ENCODE results near the gene OPTC. TPM values are rescaled to one million over a fixed set of nuclear protein-coding genes. Genes with fewer than 3 reads are reported as not detected.

Gene OPTC
- total and polyA plus RNA-seq, 2 of the 13 experiments (the other 11 are each of a cell fraction or from before 2014, with no cell fraction given), result not detected

DNA sequence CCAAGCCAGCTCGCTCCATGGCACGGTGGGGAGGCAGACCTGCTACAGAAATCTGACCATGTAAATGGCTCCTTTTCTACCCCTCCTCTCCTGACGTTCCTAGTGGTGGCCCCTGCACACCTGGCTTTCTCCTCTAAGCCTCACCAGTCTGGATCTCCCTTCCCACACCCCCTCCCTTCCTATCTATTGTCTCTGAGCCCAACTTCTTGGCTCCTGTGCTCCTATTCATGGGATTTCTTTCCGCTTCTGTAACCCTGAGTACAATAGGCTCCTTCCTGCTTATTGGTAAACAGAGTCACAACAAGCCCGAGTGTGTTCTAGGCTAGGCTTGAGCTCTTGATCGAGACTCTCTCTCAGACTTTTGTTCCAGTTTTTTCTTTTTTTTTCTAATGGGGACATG is 17.6 kb downstream of the OPTC start:
- in situ Hi-C loops (cut with HindIII; ENCODE audit: extremely low pct_ligation_motif_present, low pct_unique_long_range_greater_than_20kb), result no loop called here
- Histone ChIP-seq H3K36me3 (replicated peaks in 1 of 2; ENCODE audit: control insufficient read depth in 1 of 2, insufficient read depth in 2 of 2, low read length in 2 of 2) (no peaks in the 10 kb centered on the region), H3K27me3 (ENCODE audit: control insufficient read depth in 1 of 2, insufficient read depth in 2 of 2, low read length in 2 of 2) (peaks cover 2 to 28% of the 10 kb centered on the region in 2 experiments; a peak in 4 of 5 replicates), H3K4me3 (replicated peaks in 1 of 3; ENCODE audit: insufficient read depth in 1 of 3, low read depth in 2 of 3, low read length in 3 of 3) (no peak overlapping the region), H3K79me2 (ENCODE audit: insufficient read depth, low read length) (no peaks in the 10 kb centered on the region), H3K27ac (ENCODE audit: extremely low read length, insufficient read depth, low read length) (no peak overlapping the region), H3K4me1 (ENCODE audit: insufficient read depth, low read length) (peaks cover 13% of the 10 kb centered on the region), H4K20me1 (ENCODE audit: insufficient read depth, low read length) (peaks cover 2% of the 10 kb centered on the region; the same call in 1 of the 2 replicates), H3K4me2 (ENCODE audit: low read depth, low read length) (no peak overlapping the region), H2AFZ (ENCODE audit: low read length) (no peak overlapping the region), H3K9me3 (ENCODE audit: low read length) (no peaks in the 10 kb centered on the region), H3K9ac (ENCODE audit: insufficient read depth, low read depth, low read length) (no peak overlapping the region)
- 17% methylated on average over 6 of the region's 6 CpGs for WGBS (ENCODE audit: low lambda C conversion rate)
- no peak for ATAC-seq
- ChIA-PET CTCF (ENCODE audit: low intra/inter-chr PET ratio, low total read pairs) (no interaction called here), POLR2A (no interaction called here)
- no peak for FAIRE-seq
- no TSS peak for BruUV-seq (replicated peaks)
- intact Hi-C loops (cut with micrococcal nuclease; ENCODE audit: unreplicated experiment), result no loop called here
- no peak for DNase-seq (ENCODE audit: low spot score)
- TF ChIP-seq HMG20A (CRISPR knock-in tag; IDR thresholded peaks at IDR 0.05; ENCODE audit: borderline replicate concordance) (no peak), MAF1 (CRISPR knock-in tag; IDR thresholded peaks at IDR 0.05; ENCODE audit: borderline replicate concordance) (no peak), CENPX (CRISPR knock-in tag; IDR thresholded peaks at IDR 0.05) (no peak), ZNF776 (CRISPR knock-in tag; IDR thresholded peaks at IDR 0.05) (no peak), ZNF710 (CRISPR knock-in tag; IDR thresholded peaks at IDR 0.05; ENCODE audit: borderline replicate concordance) (no peak), ZNF362 (CRISPR knock-in tag; IDR thresholded peaks at IDR 0.05; ENCODE audit: borderline replicate concordance) (no peak), ZNF644 (CRISPR knock-in tag; IDR thresholded peaks at IDR 0.05; ENCODE audit: low read depth) (no peak), ZSCAN21 (CRISPR knock-in tag; IDR thresholded peaks at IDR 0.05; ENCODE audit: borderline replicate concordance) (no peak), SAFB2 (CRISPR knock-in tag; IDR thresholded peaks at IDR 0.05; ENCODE audit: borderline replicate concordance, low read depth) (no peak)
- TF ChIP-seq, protein P1, sequence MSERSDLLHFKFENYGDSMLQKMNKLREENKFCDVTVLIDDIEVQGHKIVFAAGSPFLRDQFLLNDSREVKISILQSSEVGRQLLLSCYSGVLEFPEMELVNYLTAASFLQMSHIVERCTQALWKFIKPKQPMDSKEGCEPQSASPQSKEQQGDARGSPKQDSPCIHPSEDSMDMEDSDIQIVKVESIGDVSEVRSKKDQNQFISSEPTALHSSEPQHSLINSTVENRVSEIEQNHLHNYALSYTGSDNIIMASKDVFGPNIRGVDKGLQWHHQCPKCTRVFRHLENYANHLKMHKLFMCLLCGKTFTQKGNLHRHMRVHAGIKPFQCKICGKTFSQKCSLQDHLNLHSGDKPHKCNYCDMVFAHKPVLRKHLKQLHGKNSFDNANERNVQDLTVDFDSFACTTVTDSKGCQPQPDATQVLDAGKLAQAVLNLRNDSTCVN (CRISPR knock-in tag; IDR thresholded peaks at IDR 0.05; ENCODE audit: borderline replicate concordance), result no peak
- TF ChIP-seq, protein P2, sequence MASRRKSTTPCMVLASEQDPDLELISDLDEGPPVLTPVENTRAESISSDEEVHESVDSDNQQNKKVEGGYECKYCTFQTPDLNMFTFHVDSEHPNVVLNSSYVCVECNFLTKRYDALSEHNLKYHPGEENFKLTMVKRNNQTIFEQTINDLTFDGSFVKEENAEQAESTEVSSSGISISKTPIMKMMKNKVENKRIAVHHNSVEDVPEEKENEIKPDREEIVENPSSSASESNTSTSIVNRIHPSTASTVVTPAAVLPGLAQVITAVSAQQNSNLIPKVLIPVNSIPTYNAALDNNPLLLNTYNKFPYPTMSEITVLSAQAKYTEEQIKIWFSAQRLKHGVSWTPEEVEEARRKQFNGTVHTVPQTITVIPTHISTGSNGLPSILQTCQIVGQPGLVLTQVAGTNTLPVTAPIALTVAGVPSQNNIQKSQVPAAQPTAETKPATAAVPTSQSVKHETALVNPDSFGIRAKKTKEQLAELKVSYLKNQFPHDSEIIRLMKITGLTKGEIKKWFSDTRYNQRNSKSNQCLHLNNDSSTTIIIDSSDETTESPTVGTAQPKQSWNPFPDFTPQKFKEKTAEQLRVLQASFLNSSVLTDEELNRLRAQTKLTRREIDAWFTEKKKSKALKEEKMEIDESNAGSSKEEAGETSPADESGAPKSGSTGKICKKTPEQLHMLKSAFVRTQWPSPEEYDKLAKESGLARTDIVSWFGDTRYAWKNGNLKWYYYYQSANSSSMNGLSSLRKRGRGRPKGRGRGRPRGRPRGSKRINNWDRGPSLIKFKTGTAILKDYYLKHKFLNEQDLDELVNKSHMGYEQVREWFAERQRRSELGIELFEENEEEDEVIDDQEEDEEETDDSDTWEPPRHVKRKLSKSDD (CRISPR knock-in tag; IDR thresholded peaks at IDR 0.05; ENCODE audit: low read depth), result no peak
- TF ChIP-seq, protein P3, sequence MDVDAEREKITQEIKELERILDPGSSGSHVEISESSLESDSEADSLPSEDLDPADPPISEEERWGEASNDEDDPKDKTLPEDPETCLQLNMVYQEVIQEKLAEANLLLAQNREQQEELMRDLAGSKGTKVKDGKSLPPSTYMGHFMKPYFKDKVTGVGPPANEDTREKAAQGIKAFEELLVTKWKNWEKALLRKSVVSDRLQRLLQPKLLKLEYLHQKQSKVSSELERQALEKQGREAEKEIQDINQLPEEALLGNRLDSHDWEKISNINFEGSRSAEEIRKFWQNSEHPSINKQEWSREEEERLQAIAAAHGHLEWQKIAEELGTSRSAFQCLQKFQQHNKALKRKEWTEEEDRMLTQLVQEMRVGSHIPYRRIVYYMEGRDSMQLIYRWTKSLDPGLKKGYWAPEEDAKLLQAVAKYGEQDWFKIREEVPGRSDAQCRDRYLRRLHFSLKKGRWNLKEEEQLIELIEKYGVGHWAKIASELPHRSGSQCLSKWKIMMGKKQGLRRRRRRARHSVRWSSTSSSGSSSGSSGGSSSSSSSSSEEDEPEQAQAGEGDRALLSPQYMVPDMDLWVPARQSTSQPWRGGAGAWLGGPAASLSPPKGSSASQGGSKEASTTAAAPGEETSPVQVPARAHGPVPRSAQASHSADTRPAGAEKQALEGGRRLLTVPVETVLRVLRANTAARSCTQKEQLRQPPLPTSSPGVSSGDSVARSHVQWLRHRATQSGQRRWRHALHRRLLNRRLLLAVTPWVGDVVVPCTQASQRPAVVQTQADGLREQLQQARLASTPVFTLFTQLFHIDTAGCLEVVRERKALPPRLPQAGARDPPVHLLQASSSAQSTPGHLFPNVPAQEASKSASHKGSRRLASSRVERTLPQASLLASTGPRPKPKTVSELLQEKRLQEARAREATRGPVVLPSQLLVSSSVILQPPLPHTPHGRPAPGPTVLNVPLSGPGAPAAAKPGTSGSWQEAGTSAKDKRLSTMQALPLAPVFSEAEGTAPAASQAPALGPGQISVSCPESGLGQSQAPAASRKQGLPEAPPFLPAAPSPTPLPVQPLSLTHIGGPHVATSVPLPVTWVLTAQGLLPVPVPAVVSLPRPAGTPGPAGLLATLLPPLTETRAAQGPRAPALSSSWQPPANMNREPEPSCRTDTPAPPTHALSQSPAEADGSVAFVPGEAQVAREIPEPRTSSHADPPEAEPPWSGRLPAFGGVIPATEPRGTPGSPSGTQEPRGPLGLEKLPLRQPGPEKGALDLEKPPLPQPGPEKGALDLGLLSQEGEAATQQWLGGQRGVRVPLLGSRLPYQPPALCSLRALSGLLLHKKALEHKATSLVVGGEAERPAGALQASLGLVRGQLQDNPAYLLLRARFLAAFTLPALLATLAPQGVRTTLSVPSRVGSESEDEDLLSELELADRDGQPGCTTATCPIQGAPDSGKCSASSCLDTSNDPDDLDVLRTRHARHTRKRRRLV (CRISPR knock-in tag; IDR thresholded peaks at IDR 0.05), result no peak

Measured in HepG2 (cell line).